Left ventricle myocardium inferior (tissue), 1 donor: ENCODE results near the gene SLC25A34. TPM values are rescaled to one million over a fixed set of nuclear protein-coding genes. Genes with fewer than 3 reads are reported as not detected.
"Not testable (repeated sequence)": the region's sequence is repeated elsewhere in the genome, so short reads cannot be mapped to it uniquely, and the experiment has no call there.

ENCODE experiments used
- DNase-seq: peaks from one replicate; pipeline ENCODE4 v3.0.0-alpha.2; 2020
- H3K27ac ChIP-seq: fragments of 200-600 bp; replicated peaks from 2 replicates; pipeline ENCODE4 v1.8.0; 2021
- H3K27me3 ChIP-seq: fragments of 200-600 bp; 2 replicates; pipeline ENCODE4 v1.8.0; 2021; ENCODE audit warnings: low read depth
- H3K36me3 ChIP-seq: fragments of 200-600 bp; 2 replicates; pipeline ENCODE4 v1.8.0; 2021
- H3K4me1 ChIP-seq: fragments of 200-600 bp; 2 replicates; pipeline ENCODE4 v1.8.0; 2021
- H3K4me3 ChIP-seq: fragments of 200-600 bp; 2 replicates; pipeline ENCODE4 v1.8.0; 2021; ENCODE audit warnings: mild to moderate bottlenecking, moderate library complexity
- H3K9me3 ChIP-seq: fragments of 200-600 bp; replicated peaks from 2 replicates; pipeline ENCODE4 v1.8.0; 2021
- CTCF ChIP-seq: fragments of 200-600 bp; IDR thresholded peaks from 2 replicates; pipeline ENCODE4 v1.8.0; 2021; ENCODE audit warnings: antibody characterized with exemption, mild to moderate bottlenecking, borderline replicate concordance
- intact Hi-C: fragments of 100-400 bp; cut with micrococcal nuclease; formaldehyde crosslinking; loops from one replicate; pipeline ENCODE4 v1.11.0; 2022
- total RNA-seq: library from RNA; stranded (reverse); fragmentation: NEBNext Ultra II Directional; extraction: Animal tissue kit (Norgen Biotek cat#: 25700); gene quantifications from one replicate; pipeline ENCODE4 v1.2.1, GENCODE V29; 2021
- donor health status: DM: no; HTN: yes; CAD: no; lungs with severe emphysema.

SLC25A34 gene
- total RNA-seq, 1 donor from 2014 or later: 34.0 TPM

- Histone ChIP-seq H3K36me3 (peaks cover 3% of the 10 kb centered on the region), H3K27me3 (no peaks in the 10 kb centered on the region), H3K4me1 (peaks cover 72% of the 10 kb centered on the region), H3K9me3 (no peaks in the 10 kb centered on the region), H3K4me3 (no peak overlapping the region), H3K27ac (peak overlapping the region; percentile 21)
- intact Hi-C loops: no loop called here
- DNase-seq: no peak
- TF ChIP-seq CTCF: no peak
These were observed 42.7 kb upstream of the SLC25A34 start for GRCh38 chr1:15693371-15693770.

GRCh38 chr1:15696956-15697521 lies 39.0 kb upstream of the SLC25A34 start:
- Histone ChIP-seq H3K27me3 (no peaks in the 10 kb centered on the region), H3K27ac (peak overlapping the region; percentile 42), H3K9me3 (no peaks in the 10 kb centered on the region), H3K4me1 (peaks cover 72% of the 10 kb centered on the region), H3K4me3 (no peak overlapping the region), H3K36me3 (peaks cover 3% of the 10 kb centered on the region)
- intact Hi-C loops: no loop called here
- no peak for DNase-seq
- TF ChIP-seq CTCF: no peak

- Histone ChIP-seq H3K27ac (no peak overlapping the region), H3K4me3 (no peak overlapping the region), H3K27me3 (no peaks in the 10 kb centered on the region), H3K4me1 (peaks cover 72% of the 10 kb centered on the region), H3K36me3 (peaks cover 3% of the 10 kb centered on the region), H3K9me3 (no peaks in the 10 kb centered on the region)
- DNase-seq: no peak
- intact Hi-C loops: no loop called here
- TF ChIP-seq CTCF: no peak
These were observed 37.9 kb upstream of the SLC25A34 start for GRCh38 chr1:15698201-15698600.

GRCh38 chr1:15699321-15699720 lies 36.7 kb upstream of the SLC25A34 start:
- H3K36me3 ChIP-seq, H3K9me3 ChIP-seq, intact Hi-C loops, DNase-seq, H3K4me3 ChIP-seq, H3K27ac ChIP-seq, H3K27me3 ChIP-seq: not testable (repeated sequence)
- H3K4me1 ChIP-seq: peaks cover 72% of the 10 kb centered on the region

- Histone ChIP-seq H3K9me3 (no peaks in the 10 kb centered on the region), H3K27ac (peak overlapping the region; percentile 22), H3K4me3 (no peak overlapping the region), H3K4me1 (peaks cover 83% of the 10 kb centered on the region), H3K36me3 (no peaks in the 10 kb centered on the region), H3K27me3 (no peaks in the 10 kb centered on the region)
- no peak for DNase-seq
- no peak for TF ChIP-seq CTCF
- intact Hi-C loops: no loop called here
These were observed 35.5 kb upstream of the SLC25A34 start for GRCh38 chr1:15700508-15700907.

- TF ChIP-seq CTCF: no peak
- Histone ChIP-seq H3K27me3 (no peaks in the 10 kb centered on the region), H3K36me3 (no peaks in the 10 kb centered on the region), H3K4me3 (no peak overlapping the region), H3K4me1 (peaks cover 89% of the 10 kb centered on the region), H3K27ac (peak overlapping the region; percentile 17), H3K9me3 (no peaks in the 10 kb centered on the region)
- intact Hi-C loops: no loop called here
- no peak for DNase-seq
These were observed 34.3 kb upstream of the SLC25A34 start for GRCh38 chr1:15701784-15702183.
